Measurements from ENCODE around the gene ACSM5.

ACSM5 gene

GRCh38 chr16:20484726-20485125, 75.4 kb downstream of the ACSM5 start:
- no peak overlapping the region for H3K4me3 ChIP-seq (ENCODE audit: low read depth, low read length)
- no peak for TF ChIP-seq CTCF (IDR thresholded peaks at IDR 0.05; ENCODE audit: low read depth, low read length, missing control alignments)
- DNase-seq (ENCODE audit: low read depth), result no peak
- in situ Hi-C loops (cut with HindIII; ENCODE audit: low sequenced_read_pairs), result no loop called here

- no peak overlapping the region for H3K4me3 ChIP-seq (ENCODE audit: low read depth, low read length)
- DNase-seq (ENCODE audit: low read depth), result no peak
- TF ChIP-seq CTCF (IDR thresholded peaks at IDR 0.05; ENCODE audit: low read depth, low read length, missing control alignments), result no peak
- in situ Hi-C loops (cut with HindIII; ENCODE audit: low sequenced_read_pairs), result no loop called here
These were observed 76.1 kb downstream of the ACSM5 start for GRCh38 chr16:20485408-20485807.
